HG03280 (cell line): Measurements from ENCODE around the gene PPP2CA.
"Not testable (repeated sequence)": the region's sequence is repeated elsewhere in the genome, so short reads cannot be mapped to it uniquely, and the experiment has no call there.

ENCODE experiments used
- ATAC-seq: cut with Tn5 transposase; IDR thresholded peaks from one replicate; pipeline ENCODE4 v1.9.1; 2021; ENCODE audit warnings: mild to moderate bottlenecking, moderate library complexity; ENCODE audit not compliant: unreplicated experiment

PPP2CA gene

GRCh38 chr5:134203630-134204029 is 22.2 kb downstream of the PPP2CA start:
- no peak for ATAC-seq

- no peak for ATAC-seq
Observed at GRCh38 chr5:134195666-134196065, 30.2 kb downstream of the PPP2CA start.

- ATAC-seq = no peak
Observed at GRCh38 chr5:134189031-134189430, 36.8 kb downstream of the PPP2CA start.

GRCh38 chr5:134188092-134188491 is 37.8 kb downstream of the PPP2CA start:
- no peak for ATAC-seq

- peak; percentile 93 for ATAC-seq
Observed at GRCh38 chr5:134184155-134185135, 41.4 kb downstream of the PPP2CA start.

- ATAC-seq = no peak
Observed at GRCh38 chr5:134183481-134183880, 42.4 kb downstream of the PPP2CA start.

- ATAC-seq = no peak
Observed at GRCh38 chr5:134178096-134178419, 47.8 kb downstream of the PPP2CA start.

- no peak for ATAC-seq
Observed at GRCh38 chr5:134177369-134178095, 48.3 kb downstream of the PPP2CA start.

GRCh38 chr5:134176511-134177368 is 49.1 kb downstream of the PPP2CA start, which contains the start of gene SKP1:
Gene SKP1, minus strand, starts transcription at chr5:134176950. Its CDS starts 2,928 bp downstream, at chr5:134174022.
- ATAC-seq = peak; percentile 76

GRCh38 chr5:134175921-134176510 is 49.9 kb downstream of the PPP2CA start:
- ATAC-seq = peak; percentile 22

- no peak for ATAC-seq
Observed at GRCh38 chr5:134174841-134175839, 50.7 kb downstream of the PPP2CA start.

- ATAC-seq = no peak
Observed at GRCh38 chr5:134171972-134172371, 53.9 kb downstream of the PPP2CA start.

- no peak for ATAC-seq
Observed at GRCh38 chr5:134162592-134162991, 63.3 kb downstream of the PPP2CA start.

GRCh38 chr5:134161513-134162395 is 64.1 kb downstream of the PPP2CA start:
- no peak for ATAC-seq

GRCh38 chr5:134153657-134154056 is 72.2 kb downstream of the PPP2CA start:
- ATAC-seq = no peak

GRCh38 chr5:134153241-134153640 is 72.6 kb downstream of the PPP2CA start:
- ATAC-seq = no peak

GRCh38 chr5:134152173-134152832 is 73.6 kb downstream of the PPP2CA start:
- ATAC-seq = not testable (repeated sequence)

- ATAC-seq = no peak
Observed at GRCh38 chr5:134151723-134152122, 74.2 kb downstream of the PPP2CA start.
